GM19351 (cell line): ENCODE results near the gene ELMO3.
A peak's percentile ranks its signal among the peaks of the same experiment; 100 is the strongest.

Experiments used
- ATAC-seq: cut with Tn5 transposase; IDR thresholded peaks from one replicate; pipeline ENCODE4 v1.9.1; 2021; ENCODE audit warnings: mild to moderate bottlenecking, moderate library complexity; ENCODE audit not compliant: unreplicated experiment

ELMO3 gene, protein sequence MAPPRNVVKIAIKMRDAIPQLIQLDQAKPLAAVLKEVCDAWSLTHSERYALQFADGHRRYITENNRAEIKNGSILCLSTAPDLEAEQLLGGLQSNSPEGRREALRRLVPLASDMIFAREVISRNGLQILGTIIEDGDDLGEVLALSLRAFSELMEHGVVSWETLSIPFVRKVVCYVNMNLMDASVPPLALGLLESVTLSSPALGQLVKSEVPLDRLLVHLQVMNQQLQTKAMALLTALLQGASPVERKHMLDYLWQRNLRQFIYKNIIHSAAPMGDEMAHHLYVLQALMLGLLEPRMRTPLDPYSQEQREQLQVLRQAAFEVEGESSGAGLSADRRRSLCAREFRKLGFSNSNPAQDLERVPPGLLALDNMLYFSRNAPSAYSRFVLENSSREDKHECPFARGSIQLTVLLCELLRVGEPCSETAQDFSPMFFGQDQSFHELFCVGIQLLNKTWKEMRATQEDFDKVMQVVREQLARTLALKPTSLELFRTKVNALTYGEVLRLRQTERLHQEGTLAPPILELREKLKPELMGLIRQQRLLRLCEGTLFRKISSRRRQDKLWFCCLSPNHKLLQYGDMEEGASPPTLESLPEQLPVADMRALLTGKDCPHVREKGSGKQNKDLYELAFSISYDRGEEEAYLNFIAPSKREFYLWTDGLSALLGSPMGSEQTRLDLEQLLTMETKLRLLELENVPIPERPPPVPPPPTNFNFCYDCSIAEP

GRCh38 chr16:67199011-67199807 is at the start of gene ELMO3:
TSS of gene ELMO3 (plus strand) at chr16:67199131. CDS start at chr16:67199327, 196 bp downstream.
- ATAC-seq, result no peak

DNA sequence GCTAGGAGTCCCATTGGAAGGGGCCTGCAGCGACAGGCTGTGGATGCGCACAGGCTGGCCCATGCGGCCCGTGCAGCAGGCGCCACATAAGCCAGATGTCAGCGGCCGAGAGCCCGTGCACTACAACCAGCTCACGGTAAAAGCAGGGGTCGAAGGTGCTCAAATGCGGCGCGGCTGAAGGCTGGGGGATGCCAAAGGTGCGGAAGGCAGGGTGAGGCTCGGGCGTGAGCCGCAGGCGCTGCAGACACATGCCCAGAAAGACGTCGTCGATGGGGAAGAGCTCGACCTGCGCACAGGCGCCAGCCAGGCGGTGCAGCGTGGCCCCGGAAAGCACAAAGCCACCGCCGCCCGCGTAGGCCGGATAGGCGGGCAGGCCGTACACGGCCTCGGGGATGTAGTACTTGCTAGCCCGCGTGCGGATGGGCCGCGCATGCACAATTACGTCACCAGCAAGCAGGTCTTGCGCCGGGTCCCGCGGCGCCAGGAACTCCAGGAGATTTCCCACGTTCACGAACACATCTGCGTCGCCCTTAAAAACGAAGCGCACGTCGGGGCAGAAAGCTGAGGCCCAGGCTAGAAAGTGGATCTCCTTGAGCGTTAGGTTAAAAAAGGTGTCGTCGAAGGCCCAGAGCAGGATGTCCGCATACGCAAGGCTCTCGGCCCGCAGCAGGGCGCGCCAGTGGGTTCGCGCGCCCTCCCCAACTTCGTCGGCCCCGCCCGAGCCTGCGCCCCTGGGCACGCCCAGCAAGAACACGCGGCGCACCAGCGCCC is 49.5 kb upstream of the ELMO3 start:
- no peak for ATAC-seq

DNA sequence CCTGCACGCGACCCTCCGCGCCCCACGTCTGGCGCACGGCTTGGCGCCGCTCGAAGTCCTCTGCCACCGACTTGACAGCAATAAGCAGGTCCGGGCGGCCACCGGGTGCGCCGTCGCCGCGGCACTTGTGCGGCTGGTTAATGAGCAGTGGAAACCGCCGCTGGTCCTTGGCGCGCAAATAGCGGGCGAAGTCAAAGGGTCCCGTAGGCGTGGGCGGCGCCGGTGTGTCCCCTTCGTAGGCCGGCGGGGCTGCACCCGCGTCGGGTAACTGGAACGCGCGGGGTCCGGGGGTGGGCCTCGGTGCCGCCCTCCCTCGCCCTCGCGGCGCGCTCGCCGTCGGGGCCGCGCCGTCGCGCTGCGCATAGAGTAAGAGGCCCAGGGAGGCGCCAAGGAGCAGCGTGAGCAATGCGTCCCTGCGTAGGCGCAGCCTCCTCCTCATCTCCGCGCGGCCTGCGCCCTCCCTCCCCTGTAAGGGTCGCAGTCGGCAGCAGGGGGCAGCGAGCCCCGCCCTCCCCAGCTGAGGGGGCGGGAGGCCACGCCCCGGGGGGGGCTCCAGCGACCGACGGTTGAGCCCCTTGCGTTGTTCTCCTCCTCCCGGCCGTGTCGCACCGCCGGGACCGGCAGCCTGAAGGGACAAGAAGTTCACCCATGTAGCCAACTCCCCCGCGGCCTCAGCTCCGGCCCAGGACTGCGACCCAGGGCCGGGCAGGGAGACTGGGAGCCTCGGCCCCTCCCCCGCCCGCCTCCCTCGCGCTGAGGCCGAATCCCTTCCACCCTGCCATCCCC is 48.7 kb upstream of the ELMO3 start:
- peak; percentile 43 for ATAC-seq

DNA sequence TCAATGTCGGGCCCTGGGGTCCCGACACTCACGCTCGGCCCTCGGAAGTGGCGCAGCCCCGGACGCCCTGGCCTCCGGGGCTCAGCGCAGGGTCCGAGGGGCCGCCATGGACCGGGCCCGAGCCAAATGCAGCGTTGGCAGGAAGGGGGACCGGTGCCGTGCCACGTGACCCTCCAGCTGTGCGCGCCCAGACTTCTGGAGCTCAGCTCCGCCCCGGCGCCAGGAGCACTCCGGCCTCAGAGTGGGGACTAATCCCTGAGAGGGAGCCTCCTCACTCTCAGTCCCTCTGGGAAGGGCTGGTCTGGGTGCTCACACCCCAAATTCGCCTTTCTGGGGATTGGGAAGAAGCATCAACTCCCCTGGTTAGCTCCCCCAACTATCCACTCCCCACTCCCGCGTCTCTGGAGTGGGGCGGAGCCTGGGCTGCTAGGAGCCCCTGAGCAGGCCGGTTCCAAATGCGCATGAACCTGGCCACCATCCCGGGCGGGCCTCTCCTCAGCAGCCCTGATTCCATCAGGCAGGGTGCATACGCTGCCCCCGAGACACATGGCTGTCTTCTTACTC is 48.0 kb upstream of the ELMO3 start, which contains the start of gene B3GNT9:
B3GNT9 (minus strand) TSS at position 166 of the 564 bp plus-strand sequence. CDS start 513 bp downstream, outside the sequence.
- peak; percentile 43 for ATAC-seq

DNA sequence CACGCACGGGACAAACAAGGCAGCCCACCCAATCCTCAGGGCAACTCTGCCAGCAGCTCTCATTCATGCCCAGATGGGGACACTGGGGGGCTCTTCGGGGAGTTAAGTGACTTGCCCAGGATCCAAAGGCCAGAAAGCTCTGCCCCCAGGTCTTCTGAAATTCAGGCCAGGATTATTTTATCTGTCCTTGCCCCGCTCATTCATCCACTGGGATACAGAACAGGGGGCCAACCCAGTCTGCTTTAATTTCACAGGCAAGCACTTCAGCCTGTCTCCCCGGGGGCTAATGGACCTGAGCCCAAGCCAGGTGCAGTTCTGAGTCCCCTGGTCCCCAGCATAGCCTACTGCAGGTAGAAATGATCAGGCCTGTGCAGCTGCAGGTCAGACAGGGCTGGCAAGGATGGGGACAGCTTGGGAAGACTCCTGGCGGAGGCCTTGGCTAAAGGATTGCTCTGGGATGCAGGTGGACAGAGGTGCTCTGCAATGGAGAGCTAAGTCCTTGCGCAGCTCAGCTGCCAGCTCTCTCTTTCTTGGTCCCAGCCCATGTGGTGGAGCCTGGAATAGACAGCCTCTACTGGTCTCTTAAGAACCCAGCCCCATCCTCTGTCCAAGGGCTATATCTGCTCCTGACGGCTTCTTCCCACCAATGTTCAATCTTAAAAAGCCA is 47.4 kb upstream of the ELMO3 start:
- ATAC-seq, result no peak

DNA sequence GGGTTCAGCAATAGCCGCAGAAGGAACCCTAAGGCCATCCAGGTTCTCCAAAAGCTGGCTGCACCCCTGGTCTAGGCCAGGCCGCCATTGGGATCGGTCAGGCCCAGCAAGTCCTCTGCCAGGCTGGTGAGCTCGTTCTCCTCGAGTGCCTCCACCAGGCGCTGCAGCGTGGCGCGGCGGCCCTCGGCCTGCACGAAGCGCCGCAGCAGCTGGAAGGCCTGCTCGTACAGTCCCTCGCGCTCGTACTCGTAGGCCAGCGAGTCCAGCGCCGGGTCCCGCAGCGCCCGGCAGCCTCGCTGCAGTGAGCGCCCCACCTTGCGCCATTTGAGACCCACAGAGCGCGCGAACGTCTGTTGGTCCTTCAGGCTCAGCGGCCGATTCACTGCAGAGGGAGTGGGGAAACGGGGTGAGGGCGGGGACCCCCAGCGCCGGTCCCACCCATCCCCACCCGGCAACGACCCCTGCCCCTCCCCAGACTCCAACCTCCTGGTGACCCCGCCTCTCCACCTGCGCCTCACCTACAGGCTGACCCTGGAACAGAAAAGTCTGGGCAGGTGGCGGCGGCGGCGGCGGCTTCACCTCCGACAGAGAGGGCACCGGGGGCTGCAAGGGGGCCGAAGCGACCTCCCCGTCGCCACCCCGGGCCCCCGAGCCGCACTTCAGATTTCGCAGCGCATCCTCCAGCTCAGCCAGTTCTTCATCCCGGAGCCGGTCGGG is 44.2 kb upstream of the ELMO3 start:
- no peak for ATAC-seq

DNA sequence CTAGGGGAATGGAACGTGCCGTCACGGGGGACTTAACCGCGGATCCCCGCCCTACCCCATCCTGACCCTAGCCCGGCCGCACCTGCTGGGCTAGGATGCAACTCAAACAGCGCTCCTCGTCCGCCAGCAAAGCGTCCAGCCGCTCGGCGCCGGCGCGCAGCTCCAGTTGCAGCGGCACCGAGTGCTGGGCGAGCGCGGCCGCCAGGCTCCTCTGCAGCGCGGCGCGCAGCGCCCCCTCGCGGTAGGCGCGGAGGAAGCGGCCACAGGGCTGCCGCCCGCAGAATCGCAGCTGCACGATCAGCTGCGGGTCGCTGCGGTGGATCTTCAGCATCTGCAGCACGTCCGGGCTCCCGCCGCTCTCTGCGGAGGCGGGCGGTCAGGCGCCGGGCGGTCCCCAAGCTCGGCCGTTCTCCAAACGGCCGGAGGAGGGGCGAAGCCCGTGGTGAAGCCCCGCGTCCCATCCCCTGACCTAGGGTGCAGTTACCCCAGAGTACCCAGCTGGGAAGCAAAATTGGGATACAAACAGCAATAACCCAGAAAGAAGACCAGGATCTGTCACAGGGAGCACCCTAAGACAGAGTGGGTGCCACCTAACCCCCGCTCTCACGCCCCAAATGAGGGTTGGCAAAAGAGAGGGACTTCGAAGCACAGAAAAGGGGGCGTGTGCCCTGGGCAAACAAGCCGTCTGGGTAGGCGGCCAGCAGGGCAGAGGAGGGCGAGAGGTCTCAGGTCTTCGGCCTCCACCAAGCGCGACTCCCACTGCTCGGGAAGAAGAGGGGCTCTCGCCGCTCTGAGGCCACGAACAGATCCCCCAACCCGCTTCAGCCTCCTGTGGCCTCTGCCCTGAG is 43.4 kb upstream of the ELMO3 start:
- ATAC-seq, result no peak

DNA sequence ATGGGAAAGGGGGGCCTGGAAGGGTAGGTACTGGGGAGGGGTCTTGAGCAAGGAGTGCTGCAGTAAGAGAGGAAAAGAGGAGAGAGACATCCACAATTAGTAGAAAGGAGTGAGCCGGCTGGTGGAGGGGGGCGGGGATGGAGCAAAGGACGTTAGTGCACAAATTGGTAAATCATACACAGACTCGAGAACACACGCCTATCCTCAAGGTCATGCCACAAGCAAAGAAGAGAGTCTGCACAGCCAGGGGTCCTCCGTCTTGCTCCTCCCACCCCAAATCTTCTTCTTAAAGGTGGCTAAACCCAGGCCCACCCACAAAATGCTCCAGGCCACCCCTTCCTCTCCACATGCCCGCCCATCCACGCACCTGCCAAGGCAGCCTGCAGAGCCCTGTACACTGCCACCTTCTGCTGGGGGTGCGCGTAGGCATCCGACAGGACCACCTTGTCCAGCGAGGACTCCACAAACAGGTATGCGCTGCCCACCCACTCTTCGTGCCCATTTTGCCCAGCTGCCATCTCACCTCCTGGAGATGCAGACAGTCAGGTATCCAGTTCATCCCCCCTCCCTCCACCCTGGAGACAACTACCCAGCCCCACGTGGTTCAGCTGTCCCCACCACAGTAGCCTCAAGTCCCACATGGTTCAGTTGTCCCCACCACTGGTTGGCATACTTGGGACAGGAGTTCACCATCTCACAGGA is 42.6 kb upstream of the ELMO3 start:
- no peak for ATAC-seq

- no peak for ATAC-seq
Observed at GRCh38 chr16:67157106-67157748, 41.7 kb upstream of the ELMO3 start.

- ATAC-seq, result no peak
Observed at GRCh38 chr16:67157892-67158635, 40.9 kb upstream of the ELMO3 start.

DNA sequence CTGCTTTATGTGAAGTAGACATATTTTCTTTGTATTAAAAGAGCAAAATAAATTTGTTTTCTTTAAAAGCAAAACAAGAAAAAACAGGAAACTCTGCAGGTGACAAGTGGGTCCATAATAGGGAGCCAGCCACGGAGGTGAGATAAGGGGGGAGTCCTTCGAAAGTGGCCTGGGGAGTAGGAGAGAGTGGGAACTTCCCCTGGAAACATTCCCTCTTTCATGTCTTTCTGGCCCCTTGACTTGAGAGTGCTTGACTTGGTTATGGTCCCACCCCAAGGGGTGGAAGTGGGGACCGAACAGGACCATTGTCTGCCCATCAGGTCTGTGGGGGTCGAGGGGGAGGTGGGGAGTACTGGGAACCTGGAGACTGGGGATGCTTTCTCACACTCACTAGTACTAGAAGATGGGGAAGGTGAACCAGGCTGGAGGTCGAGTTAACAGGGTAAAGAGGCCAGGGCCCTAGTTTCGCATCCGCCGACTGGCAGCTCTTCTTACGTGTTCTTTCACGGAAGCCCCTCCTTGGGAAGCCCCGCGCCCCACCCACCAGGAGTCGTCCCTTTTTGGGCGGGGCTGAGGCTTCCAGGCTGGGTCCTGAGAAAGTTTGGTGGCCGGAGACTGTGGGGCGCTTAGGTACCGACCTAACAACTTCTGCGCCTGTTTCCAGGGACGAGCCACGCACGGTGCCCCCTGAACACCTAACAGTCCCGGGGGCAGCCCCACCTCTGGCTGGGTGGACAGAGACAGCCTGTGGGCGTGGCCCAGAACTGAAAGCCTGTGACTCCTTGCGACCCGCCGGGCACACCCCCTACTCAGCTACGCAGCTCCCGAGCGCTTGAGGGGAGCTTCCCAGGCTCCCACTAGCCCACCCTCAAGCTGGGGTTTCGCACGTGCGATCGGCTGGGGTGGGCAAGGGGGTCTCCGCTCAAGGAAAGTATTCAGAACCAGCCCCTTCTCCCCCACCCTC is 40.0 kb upstream of the ELMO3 start:
- ATAC-seq, result peak; percentile 37

DNA sequence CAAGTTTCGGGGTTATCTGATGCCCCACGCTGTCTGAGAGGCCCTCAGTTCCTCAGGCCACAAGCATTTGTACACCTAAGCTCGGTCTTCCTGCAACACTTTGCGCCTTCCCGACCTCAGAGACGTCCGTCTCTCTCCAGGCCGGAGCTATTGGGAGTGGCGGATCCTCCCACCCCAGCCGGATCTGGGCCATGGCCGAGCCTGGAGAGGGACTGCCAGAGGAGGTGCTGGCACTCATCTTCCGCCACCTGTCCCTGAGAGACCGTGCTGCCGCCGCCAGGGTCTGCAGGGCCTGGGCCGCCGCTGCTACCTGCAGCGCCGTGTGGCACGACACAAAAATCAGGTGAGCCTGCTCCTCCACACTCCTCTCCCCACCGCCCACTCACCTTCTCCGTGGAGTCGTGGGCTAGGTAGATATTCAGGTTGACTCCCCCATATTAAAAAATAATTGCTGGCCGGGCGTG is 37.3 kb upstream of the ELMO3 start:
- ATAC-seq, result no peak

DNA sequence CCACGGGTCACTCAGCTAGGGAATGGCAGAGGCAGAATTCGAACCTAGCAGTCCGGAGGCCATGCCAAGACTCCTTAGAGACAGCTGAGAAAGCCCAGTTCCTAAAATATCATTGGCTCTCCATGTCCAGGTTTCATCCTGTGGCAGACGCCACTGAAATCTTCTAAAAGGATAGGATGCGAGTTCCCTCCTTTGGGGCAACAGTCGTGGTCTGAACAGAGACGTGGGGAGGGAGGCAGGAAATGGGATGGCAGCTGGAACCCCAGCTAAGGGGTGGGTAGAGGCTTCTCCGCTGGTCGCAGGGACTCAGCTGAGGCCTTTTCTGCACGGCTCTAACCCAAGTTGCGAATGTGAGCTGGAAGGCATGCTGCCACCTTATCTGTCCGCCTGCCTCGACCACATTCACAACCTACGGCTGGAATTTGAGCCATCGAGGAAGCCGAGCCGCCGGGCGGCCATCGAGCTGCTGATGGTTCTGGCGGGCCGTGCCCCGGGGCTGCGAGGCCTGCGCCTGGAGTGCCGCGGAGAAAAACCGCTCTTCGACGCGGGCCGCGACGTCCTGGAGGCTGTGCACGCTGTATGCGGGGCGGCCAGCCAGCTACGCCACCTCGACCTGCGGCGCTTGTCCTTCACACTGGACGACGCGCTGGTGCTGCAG is 36.3 kb upstream of the ELMO3 start:
- no peak for ATAC-seq
